Tongue (tissue), 3 donors: ENCODE data around the gene MFSD2A. TPM values are rescaled to one million over a fixed set of nuclear protein-coding genes. Genes with fewer than 3 reads are reported as not detected.
"Not testable (repeated sequence)": the region's sequence is repeated elsewhere in the genome, so short reads cannot be mapped to it uniquely, and the experiment has no call there.

Experiments
- DNase-seq: peaks from one replicate; pipeline ENCODE4 v3.0.0-alpha.2; 2015
- small RNA-seq: library from RNA; depleted of rRNA; stranded (forward); fragments of <200 nt; gene quantifications from one replicate; pipeline ENCODE3, GENCODE V24; 2014; ENCODE audit warnings: low replicate concordance
- total RNA-seq: library from RNA; depleted of rRNA; stranded (reverse); fragments of >200 nt; gene quantifications from one replicate; pipeline ENCODE4 v1.2.3, GENCODE V29; 2014

The MFSD2A gene
- total RNA-seq, 1 donor from 2014 or later, result 2.1 TPM

DNA sequence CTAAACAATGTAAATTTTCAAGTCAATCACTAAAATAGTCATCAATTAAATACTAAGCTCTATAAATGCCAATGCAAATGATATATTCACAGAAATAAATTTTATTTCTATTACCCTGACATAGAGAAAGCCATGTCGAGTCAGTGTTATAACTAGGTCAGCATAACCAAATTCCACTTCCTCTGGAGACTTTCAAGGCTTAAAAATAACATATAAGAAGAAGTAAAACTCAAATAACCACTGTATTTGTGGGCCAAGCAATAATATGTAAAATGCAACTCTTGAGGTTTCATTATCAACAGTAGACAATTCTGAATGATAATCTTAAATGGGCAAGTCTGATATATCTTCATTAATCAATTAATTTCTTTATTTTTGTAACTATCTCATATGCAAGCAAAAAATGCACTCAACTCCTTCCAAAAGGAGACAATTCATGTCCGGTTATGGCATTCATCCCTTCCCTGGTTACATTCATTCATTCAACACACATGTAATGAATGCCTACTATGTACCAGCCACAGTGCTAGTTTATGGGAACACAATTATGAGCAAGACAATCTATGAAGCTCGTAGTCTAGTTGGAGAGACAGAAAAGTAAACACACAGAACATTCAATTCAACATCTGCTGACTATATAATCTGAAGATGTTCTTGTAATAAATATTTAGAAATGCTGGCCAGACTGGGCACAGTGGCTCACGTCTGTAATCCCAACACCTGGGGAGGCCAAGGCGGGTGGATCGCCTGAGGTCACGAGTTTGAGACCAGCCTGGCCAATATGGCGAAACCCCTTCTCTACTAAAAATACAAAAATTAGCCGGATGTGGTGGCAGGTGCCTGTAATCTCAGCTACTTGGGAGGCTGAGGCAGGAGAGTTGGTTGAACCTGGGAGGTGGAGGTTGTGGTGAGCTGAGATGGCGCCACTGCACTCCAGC, 48.5 kb downstream of the MFSD2A start:
- DNase-seq, result no peak

DNA sequence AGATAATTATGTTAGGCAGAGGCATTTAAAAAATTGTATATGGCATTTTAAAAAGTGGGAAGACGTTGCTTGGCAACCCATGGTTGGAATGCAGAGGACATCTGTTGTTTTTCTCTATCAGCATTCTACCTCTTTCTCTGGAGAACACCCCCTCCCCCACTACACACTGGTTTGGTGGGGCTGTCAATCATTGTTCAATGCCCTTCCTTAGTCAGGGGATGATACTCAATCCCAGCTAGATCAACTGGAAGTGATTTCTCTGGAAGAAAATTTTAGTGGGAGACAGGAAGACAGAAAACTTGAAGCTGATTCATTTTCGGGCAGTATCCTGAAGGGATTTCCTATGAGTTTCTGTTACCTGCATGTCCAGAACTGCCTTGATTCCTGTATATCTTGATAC, 49.9 kb downstream of the MFSD2A start:
- no peak for DNase-seq

DNA sequence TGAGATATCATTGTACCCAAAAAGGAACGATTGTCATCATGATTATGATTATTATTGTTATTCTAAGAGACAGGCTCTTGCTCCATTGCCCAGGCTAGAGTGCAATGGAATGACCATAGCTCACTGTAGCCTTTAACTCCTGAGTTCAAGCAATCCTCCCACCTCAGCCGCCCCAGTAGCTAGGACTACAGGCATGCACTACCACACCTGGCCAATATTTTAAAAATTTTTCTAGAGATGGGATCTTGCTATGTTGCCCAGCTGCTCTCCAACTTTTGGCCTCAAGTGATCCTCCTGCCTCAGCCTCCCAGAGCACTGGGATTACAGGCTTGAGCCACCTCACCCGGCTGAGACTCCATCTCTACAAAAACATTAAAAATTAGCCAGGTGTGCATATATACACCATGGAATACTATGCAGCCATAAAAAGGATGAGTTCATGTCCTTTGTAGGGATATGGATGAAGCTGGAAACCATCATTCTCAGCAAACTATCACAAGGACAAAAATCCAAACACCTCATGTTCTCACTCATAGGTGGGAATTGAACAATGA, 52.6 kb downstream of the MFSD2A start:
- DNase-seq, result not testable (repeated sequence)

DNA sequence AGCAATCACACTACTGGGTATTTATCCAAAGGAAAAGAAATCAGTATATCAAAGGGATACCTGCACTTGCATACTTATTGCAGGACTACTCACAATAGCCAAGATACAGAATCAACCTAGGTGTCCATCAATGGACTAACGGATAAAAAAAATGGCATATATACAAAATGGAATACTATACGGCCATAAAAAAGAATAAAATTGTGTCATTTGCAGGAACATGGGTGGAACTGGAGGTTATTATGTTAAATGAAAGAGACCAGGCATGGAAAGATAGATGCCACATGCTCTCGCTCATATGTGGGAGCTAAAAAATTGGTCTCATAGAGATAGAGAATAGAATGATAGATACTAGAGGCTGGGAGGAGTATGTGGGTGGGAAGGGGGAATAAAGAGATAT, 56.3 kb downstream of the MFSD2A start:
- DNase-seq, result no peak

DNA sequence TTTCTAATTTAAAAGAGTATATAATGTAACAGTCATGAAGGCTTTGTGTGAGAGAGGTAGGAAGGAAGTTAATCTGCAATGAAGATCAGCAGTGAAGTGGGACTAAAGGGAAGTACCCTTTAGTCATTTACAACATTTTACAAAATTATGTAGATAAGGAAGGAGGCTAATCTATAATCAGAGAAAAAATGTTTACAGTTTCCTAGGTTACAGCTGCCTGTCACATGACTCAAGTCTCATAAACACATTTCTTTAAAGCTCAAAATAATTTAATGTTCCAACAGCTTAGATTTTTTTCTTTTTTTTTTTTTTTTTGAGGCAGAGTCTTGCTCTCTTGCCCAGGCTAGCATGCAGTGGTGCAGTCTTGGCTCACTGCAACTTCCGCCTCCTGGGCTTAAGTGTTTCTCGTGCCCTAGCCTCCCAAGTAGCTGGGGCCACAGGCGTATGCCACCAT, 59.3 kb downstream of the MFSD2A start:
- no peak for DNase-seq

DNA sequence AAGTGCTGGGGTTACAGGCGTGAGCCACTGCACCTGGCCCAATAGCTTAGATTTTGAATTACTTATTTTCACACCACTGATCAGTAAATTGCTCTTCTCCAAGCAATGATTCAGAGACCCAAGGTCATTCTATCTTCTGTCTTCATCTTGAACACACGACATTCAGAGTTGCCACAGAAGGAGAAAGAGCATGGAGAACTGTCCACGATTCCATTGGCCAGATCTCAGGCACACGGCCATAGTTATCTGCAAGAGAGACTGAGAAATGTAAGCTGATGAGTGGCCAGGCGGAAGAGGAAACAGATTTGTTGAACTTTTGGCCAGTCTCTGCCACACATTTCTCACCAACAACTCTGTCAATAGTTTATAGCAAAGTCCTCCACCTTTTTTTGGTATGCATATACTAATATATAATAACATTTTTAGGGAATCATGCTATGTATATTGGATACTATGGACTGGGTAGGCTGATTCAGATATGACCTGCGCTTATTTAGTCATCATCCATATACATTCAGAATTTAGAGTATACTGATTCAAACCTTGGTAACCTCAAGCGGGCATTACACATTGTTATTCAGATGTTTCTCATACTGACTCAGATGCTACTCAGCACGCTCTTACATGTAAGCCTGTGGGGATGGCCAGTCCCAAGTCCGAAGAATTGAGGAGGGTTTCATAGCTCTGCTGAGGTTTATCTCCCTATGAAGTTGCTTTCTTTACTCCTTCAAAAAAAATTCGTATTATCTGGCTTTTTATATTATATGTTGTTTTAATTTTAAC, 60.1 kb downstream of the MFSD2A start:
- no peak for DNase-seq

DNA sequence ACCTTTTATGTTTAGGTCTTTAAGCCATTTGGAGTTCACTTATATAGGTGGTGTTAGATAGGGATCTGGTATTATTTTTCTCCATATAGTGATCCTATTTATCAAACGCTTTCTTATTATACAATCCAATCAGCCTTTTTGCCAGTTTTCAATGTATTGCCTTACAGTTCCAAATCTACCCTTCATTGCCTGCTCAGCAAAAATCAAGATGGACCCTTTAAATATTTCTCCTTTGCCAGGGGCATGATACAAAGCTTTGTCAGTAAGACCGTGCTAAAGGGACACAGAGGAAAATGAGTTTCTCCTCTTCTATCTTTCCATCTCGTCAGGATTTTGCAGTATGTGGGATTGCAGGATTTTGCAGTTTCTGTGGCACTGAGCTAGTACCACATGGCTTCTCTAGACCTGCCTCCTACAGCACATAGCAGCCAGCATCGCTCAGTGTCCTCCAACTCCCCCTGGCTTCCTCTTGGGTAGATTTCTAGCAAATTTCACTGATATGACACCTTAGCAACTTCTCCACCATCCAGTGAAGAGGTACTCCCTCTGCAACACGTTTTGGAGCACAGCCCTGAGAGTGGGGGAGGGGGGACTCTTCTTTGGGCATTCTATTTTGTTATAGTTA, 63.1 kb downstream of the MFSD2A start:
- DNase-seq, result no peak

Small RNAs within 50 kb of the gene (small RNA-seq; reads per million reads assigned to genes)
- not detected for gene RF00019

Other genes starting within 250 kb of the MFSD2A start
- 31.2 TPM for gene PPIE, start 216.3 kb upstream of the MFSD2A start, total RNA-seq
- gene OXCT2, start 183.8 kb upstream of the MFSD2A start, total RNA-seq, result 0.51 TPM
- 2.7 TPM for gene BMP8B, start 166.3 kb upstream of the MFSD2A start, total RNA-seq
- 27.2 TPM for gene TRIT1, start 71.6 kb upstream of the MFSD2A start, total RNA-seq
- 15.7 TPM for gene MYCL, start 53.2 kb upstream of the MFSD2A start, total RNA-seq
- gene CAP1, start 85.6 kb downstream of the MFSD2A start, total RNA-seq, result 117 TPM
- 42.7 TPM for gene PPT1, start 142.1 kb downstream of the MFSD2A start, total RNA-seq
- 47.4 TPM for gene RLF, start 206.2 kb downstream of the MFSD2A start, total RNA-seq